ENCODE data around the gene SAPCD1. TPM values are rescaled to one million over a fixed set of nuclear protein-coding genes. Genes with fewer than 3 reads are reported as not detected.

The SAPCD1 gene
- total RNA-seq, 1 experiment from 2014 or later = 6.2 TPM

DNA sequence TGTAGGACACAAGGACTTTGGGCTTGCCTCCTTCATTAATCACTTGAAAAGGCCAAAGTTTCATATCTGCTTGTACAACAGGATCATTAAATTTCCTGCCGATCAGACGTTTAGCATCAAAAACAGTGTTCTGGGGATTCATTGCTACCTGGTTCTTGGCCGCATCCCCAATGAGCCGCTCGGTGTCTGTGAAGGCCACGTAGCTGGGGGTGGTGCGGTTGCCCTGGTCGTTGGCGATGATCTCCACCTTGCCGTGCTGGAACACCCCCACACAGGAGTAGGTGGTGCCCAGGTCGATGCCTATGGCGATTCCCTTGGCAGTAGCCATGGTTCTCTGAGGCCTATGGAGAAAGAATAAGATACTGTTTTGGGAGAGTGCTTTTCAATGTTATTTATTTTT, 49.2 kb downstream of the SAPCD1 start:
- no peak for DNase-seq (ENCODE audit: low read depth)
- in situ Hi-C loops (cut with HindIII; ENCODE audit: low pct_unique_long_range_greater_than_20kb, low sequenced_read_pairs) = no loop called here

DNA sequence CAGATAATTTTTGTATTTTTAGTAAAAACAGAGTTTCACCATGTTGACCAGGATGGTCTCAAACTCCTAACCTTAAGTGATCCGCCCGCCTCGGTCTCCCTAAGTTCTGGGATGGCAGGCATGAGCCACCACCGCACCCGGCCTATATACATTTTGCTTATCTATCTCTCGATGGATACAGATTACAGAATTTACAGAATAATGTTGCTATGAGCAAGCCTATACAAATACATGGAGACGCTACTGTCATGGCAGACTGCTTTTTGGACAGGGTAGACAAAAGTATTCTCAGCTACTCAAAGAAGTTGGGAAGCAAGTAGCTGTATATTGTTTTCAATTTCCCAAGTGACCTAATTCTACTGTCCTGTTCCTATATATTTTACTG, 51.0 kb downstream of the SAPCD1 start:
- in situ Hi-C loops (cut with HindIII; ENCODE audit: low pct_unique_long_range_greater_than_20kb, low sequenced_read_pairs) = no loop called here
- DNase-seq (ENCODE audit: low read depth) = no peak

Other genes with a start within 250 kb of the SAPCD1 start
- gene MCCD1, start 233.7 kb upstream of the SAPCD1 start, total RNA-seq (2014; rRNA removed; shearing (Covaris generic); ENCODE audit: low replicate concordance) = not detected in 2 replicates
- gene DDX39B, start 220.7 kb upstream of the SAPCD1 start, total RNA-seq (2014; rRNA removed; shearing (Covaris generic); ENCODE audit: low replicate concordance) = 623 and 688 TPM in 2 replicates
- 0.14 and 0.64 TPM in 2 replicates for gene ATP6V1G2, start 216.0 kb upstream of the SAPCD1 start, total RNA-seq (2014; rRNA removed; shearing (Covaris generic); ENCODE audit: low replicate concordance)
- gene NFKBIL1, start 215.0 kb upstream of the SAPCD1 start, total RNA-seq (2014; rRNA removed; shearing (Covaris generic); ENCODE audit: low replicate concordance) = 52.6 and 56.1 TPM in 2 replicates
- gene LTA, start 190.4 kb upstream of the SAPCD1 start, total RNA-seq (2014; rRNA removed; shearing (Covaris generic); ENCODE audit: low replicate concordance) = not detected in 2 replicates
- 0.91 and 4.3 TPM in 2 replicates for gene TNF, start 187.1 kb upstream of the SAPCD1 start, total RNA-seq (2014; rRNA removed; shearing (Covaris generic); ENCODE audit: low replicate concordance)
- gene LTB, start 180.2 kb upstream of the SAPCD1 start, total RNA-seq (2014; rRNA removed; shearing (Covaris generic); ENCODE audit: low replicate concordance) = not detected in 2 replicates
- not detected in 2 replicates for gene LST1, start 176.4 kb upstream of the SAPCD1 start, total RNA-seq (2014; rRNA removed; shearing (Covaris generic); ENCODE audit: low replicate concordance)
- not detected in 2 replicates for gene NCR3, start 169.7 kb upstream of the SAPCD1 start, total RNA-seq (2014; rRNA removed; shearing (Covaris generic); ENCODE audit: low replicate concordance)
- gene AIF1, start 147.4 kb upstream of the SAPCD1 start, total RNA-seq (2014; rRNA removed; shearing (Covaris generic); ENCODE audit: low replicate concordance) = not detected in 2 replicates
- 31.0 and 36.2 TPM in 2 replicates for gene PRRC2A, start 141.9 kb upstream of the SAPCD1 start, total RNA-seq (2014; rRNA removed; shearing (Covaris generic); ENCODE audit: low replicate concordance)
- 286 and 338 TPM in 2 replicates for gene BAG6, start 110.0 kb upstream of the SAPCD1 start, total RNA-seq (2014; rRNA removed; shearing (Covaris generic); ENCODE audit: low replicate concordance)
- gene APOM, start 106.8 kb upstream of the SAPCD1 start, total RNA-seq (2014; rRNA removed; shearing (Covaris generic); ENCODE audit: low replicate concordance) = 9.2 TPM in 1 of 2 replicates, not detected in the other
- 12.4 and 21.5 TPM in 2 replicates for gene C6orf47, start 101.9 kb upstream of the SAPCD1 start, total RNA-seq (2014; rRNA removed; shearing (Covaris generic); ENCODE audit: low replicate concordance)
- 35.2 and 52.4 TPM in 2 replicates for gene GPANK1, start 97.7 kb upstream of the SAPCD1 start, total RNA-seq (2014; rRNA removed; shearing (Covaris generic); ENCODE audit: low replicate concordance)
- gene CSNK2B, start 96.6 kb upstream of the SAPCD1 start, total RNA-seq (2014; rRNA removed; shearing (Covaris generic); ENCODE audit: low replicate concordance) = 66.9 and 104 TPM in 2 replicates
- gene LY6G5B, start 92.7 kb upstream of the SAPCD1 start, total RNA-seq (2014; rRNA removed; shearing (Covaris generic); ENCODE audit: low replicate concordance) = not detected in 2 replicates
- gene LY6G5C, start 81.6 kb upstream of the SAPCD1 start, total RNA-seq (2014; rRNA removed; shearing (Covaris generic); ENCODE audit: low replicate concordance) = 0.30 TPM in 1 of 2 replicates, not detected in the other
- gene ABHD16A, start 59.3 kb upstream of the SAPCD1 start, total RNA-seq (2014; rRNA removed; shearing (Covaris generic); ENCODE audit: low replicate concordance) = 46.9 and 75.6 TPM in 2 replicates
- gene LY6G6F, start 55.8 kb upstream of the SAPCD1 start, total RNA-seq (2014; rRNA removed; shearing (Covaris generic); ENCODE audit: low replicate concordance) = not detected in 2 replicates
- not detected in 2 replicates for gene LY6G6D, start 47.3 kb upstream of the SAPCD1 start, total RNA-seq (2014; rRNA removed; shearing (Covaris generic); ENCODE audit: low replicate concordance)
- gene LY6G6C, start 40.9 kb upstream of the SAPCD1 start, total RNA-seq (2014; rRNA removed; shearing (Covaris generic); ENCODE audit: low replicate concordance) = not detected in 2 replicates
- gene MPIG6B, start 39.3 kb upstream of the SAPCD1 start, total RNA-seq (2014; rRNA removed; shearing (Covaris generic); ENCODE audit: low replicate concordance) = not detected in 2 replicates
- 214 and 216 TPM in 2 replicates for gene DDAH2, start 33.4 kb upstream of the SAPCD1 start, total RNA-seq (2014; rRNA removed; shearing (Covaris generic); ENCODE audit: low replicate concordance)
- 1,335 and 1,598 TPM in 2 replicates for gene CLIC1, start 26.1 kb upstream of the SAPCD1 start, total RNA-seq (2014; rRNA removed; shearing (Covaris generic); ENCODE audit: low replicate concordance)
- 20.2 and 54.7 TPM in 2 replicates for gene MSH5, start 22.7 kb upstream of the SAPCD1 start, total RNA-seq (2014; rRNA removed; shearing (Covaris generic); ENCODE audit: low replicate concordance)
- 5.5 and 6.1 TPM in 2 replicates for gene VWA7, start 14.7 kb downstream of the SAPCD1 start, total RNA-seq (2014; rRNA removed; shearing (Covaris generic); ENCODE audit: low replicate concordance)
- 122 and 144 TPM in 2 replicates for gene VARS1, start 33.1 kb downstream of the SAPCD1 start, total RNA-seq (2014; rRNA removed; shearing (Covaris generic); ENCODE audit: low replicate concordance)
- 75.6 and 85.5 TPM in 2 replicates for gene LSM2, start 44.3 kb downstream of the SAPCD1 start, total RNA-seq (2014; rRNA removed; shearing (Covaris generic); ENCODE audit: low replicate concordance)
- gene HSPA1L, start 52.6 kb downstream of the SAPCD1 start, total RNA-seq (2014; rRNA removed; shearing (Covaris generic); ENCODE audit: low replicate concordance) = 0.61 and 2.0 TPM in 2 replicates
- gene HSPA1A, start 52.9 kb downstream of the SAPCD1 start, total RNA-seq (2014; rRNA removed; shearing (Covaris generic); ENCODE audit: low replicate concordance) = 316 and 350 TPM in 2 replicates
- 441 and 449 TPM in 2 replicates for gene HSPA1B, start 65.1 kb downstream of the SAPCD1 start, total RNA-seq (2014; rRNA removed; shearing (Covaris generic); ENCODE audit: low replicate concordance)
- gene NEU1, start 100.2 kb downstream of the SAPCD1 start, total RNA-seq (2014; rRNA removed; shearing (Covaris generic); ENCODE audit: low replicate concordance) = 73.1 and 105 TPM in 2 replicates
- gene SLC44A4, start 116.3 kb downstream of the SAPCD1 start, total RNA-seq (2014; rRNA removed; shearing (Covaris generic); ENCODE audit: low replicate concordance) = 0.54 TPM in 1 of 2 replicates, not detected in the other
- 74.6 and 79.0 TPM in 2 replicates for gene EHMT2, start 135.0 kb downstream of the SAPCD1 start, total RNA-seq (2014; rRNA removed; shearing (Covaris generic); ENCODE audit: low replicate concordance)
- 5.5 and 9.3 TPM in 2 replicates for gene ZBTB12, start 139.4 kb downstream of the SAPCD1 start, total RNA-seq (2014; rRNA removed; shearing (Covaris generic); ENCODE audit: low replicate concordance)
- 3.2 and 7.7 TPM in 2 replicates for gene C2, start 165.1 kb downstream of the SAPCD1 start, total RNA-seq (2014; rRNA removed; shearing (Covaris generic); ENCODE audit: low replicate concordance)
- 2.6 and 4.7 TPM in 2 replicates for gene CFB, start 183.4 kb downstream of the SAPCD1 start, total RNA-seq (2014; rRNA removed; shearing (Covaris generic); ENCODE audit: low replicate concordance)
- gene NELFE, start 196.3 kb downstream of the SAPCD1 start, total RNA-seq (2014; rRNA removed; shearing (Covaris generic); ENCODE audit: low replicate concordance) = 293 and 348 TPM in 2 replicates
- 29.2 and 49.6 TPM in 2 replicates for gene SKIC2, start 196.5 kb downstream of the SAPCD1 start, total RNA-seq (2014; rRNA removed; shearing (Covaris generic); ENCODE audit: low replicate concordance)
- gene DXO, start 209.5 kb downstream of the SAPCD1 start, total RNA-seq (2014; rRNA removed; shearing (Covaris generic); ENCODE audit: low replicate concordance) = 30.5 and 52.6 TPM in 2 replicates
- 0.30 TPM in 1 of 2 replicates, not detected in the other for gene C4A, start 219.4 kb downstream of the SAPCD1 start, total RNA-seq (2014; rRNA removed; shearing (Covaris generic); ENCODE audit: low replicate concordance)